Breast epithelium (tissue), 4 donors: ENCODE measurements around the gene TMOD4. TPM values are rescaled to one million over a fixed set of nuclear protein-coding genes. Genes with fewer than 3 reads are reported as not detected.

ENCODE experiments used
- DNase-seq, 2 donors: peaks; one replicate each; pipeline ENCODE4 v3.0.0-alpha.2; 2019; ENCODE audit warnings: low spot score in 2 of 2
- H3K27ac ChIP-seq, 2 donors: fragments of 200-600 bp; sonication (generic) in 1 of 2; one replicate each; pipeline ENCODE4 v1.5.1; 2016 to 2019; ENCODE audit warnings: mild to moderate bottlenecking in 1 of 2
- H3K27me3 ChIP-seq, 2 donors: fragments of 200-600 bp; sonication (generic) in 1 of 2; one replicate each; pipeline versions ENCODE4 v1.5.1 to v1.6.0; 2017 to 2019; ENCODE audit warnings: control low read depth in 1 of 2, mild to moderate bottlenecking in 1 of 2
- H3K36me3 ChIP-seq: fragments of 200-600 bp; one replicate; pipeline ENCODE4 v1.5.1; 2019
- H3K4me1 ChIP-seq, 2 donors: fragments of 200-600 bp; sonication (generic); one replicate each; pipeline ENCODE4 v1.5.1; 2016 to 2019; ENCODE audit warnings: control low read depth in 1 of 2
- H3K4me3 ChIP-seq, 3 donors: fragments of 200-600 bp; sonication (generic); 1 replicate in 2 of 3; 2 replicates in 1 of 3; pipeline ENCODE4 v1.5.1; 2016 to 2019; ENCODE audit warnings: mild to moderate bottlenecking in 3 of 3, moderate library complexity in 2 of 3
- H3K9me3 ChIP-seq, 2 donors: fragments of 200-600 bp; sonication (generic) in 1 of 2; one replicate each; pipeline ENCODE4 v1.5.1; 2016 to 2019; ENCODE audit warnings: control low read depth in 1 of 2
- POLR2A ChIP-seq: fragments of 450-650 bp; IDR thresholded peaks from one replicate; pipeline ENCODE4 v1.6.1; 2016; ENCODE audit warnings: antibody characterized with exemption, mild to moderate bottlenecking, moderate library complexity
- POLR2AphosphoS5 ChIP-seq, 3 donors: sonication (generic); formaldehyde crosslinking; IDR thresholded peaks; one replicate each; pipeline ENCODE4 v1.6.1; 2017; ENCODE audit warnings: antibody characterized with exemption in 3 of 3
- intact Hi-C: fragments of 100-400 bp; cut with DNase I; formaldehyde crosslinking; loops from one replicate; pipeline ENCODE4 v1.15.1; 2023; ENCODE audit warnings: low total_unique reads
- total RNA-seq, 3 donors: library from RNA; depleted of rRNA; stranded (reverse); fragments of >200 nt; gene quantifications; one replicate each; pipeline ENCODE4 v1.1.0, GENCODE V29; 2016
- TF ChIP-seq, protein P1 (sequence below), 3 donors: fragments of 450-650 bp; IDR thresholded peaks; one replicate each; pipeline ENCODE4 v1.5.1; 2016 to 2017; ENCODE audit warnings: antibody characterized with exemption in 3 of 3, mild to moderate bottlenecking in 3 of 3, moderate library complexity in 3 of 3

The TMOD4 gene
- total RNA-seq, 3 donors from 2014 or later = 0.73 TPM; not detected in 2

DNA sequence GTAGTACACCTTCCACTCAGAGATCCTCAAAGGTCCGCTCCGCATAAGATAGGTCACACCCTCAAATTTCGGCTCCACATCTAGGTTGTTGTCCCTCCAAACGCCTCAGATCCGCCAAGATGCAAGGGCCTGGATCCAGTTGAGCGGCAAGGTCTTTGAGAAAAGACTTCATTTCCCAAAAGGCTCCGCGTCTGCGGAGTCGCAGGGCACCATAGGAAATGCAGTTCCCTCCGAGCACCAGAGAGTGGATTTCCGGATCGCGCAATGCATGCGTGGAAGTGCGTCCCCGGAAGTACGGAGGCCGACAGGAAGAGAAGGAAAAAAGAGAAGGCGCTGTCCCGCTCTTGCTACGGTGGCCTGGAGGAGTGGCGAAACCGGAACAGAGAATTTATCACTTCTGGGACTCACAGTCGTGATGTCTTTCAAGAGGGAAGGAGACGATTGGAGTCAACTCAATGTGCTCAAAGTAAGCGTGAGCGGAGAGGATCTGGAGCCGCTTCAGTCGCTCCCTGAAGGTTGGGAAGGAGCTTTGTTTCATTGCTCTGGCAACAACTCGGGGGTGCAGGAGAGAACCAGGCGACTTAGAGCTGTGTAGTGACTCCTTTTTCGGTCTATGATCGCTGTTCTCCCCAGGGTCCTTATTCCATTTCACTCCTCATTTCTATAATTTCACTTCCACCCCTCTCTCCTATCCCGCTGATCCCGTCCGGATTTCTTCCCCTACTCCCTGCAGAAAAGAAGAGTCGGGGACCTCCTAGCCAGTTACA, 9.9 kb downstream of the TMOD4 start, which contains the start of the genes LYSMD1 and SCNM1:
Gene LYSMD1, minus strand, starts transcription at position 165 of the 767 bp plus-strand sequence. CDS start 644 bp downstream, outside the sequence.
Gene SCNM1, plus strand, starts transcription at position 407 of the 767 bp plus-strand sequence. Its CDS starts 9 bp downstream, at position 416.
- DNase-seq = peak; percentile 93 to 97
- Histone ChIP-seq H3K27me3 (no peaks in the 10 kb centered on the region), H3K4me1 (peaks cover 4 to 17% of the 10 kb centered on the region in 2 donors), H3K27ac (peak within 1 kb of the TSS; percentile 86 to 90), H3K9me3 (no peaks in the 10 kb centered on the region), H3K4me3 (peak within 1 kb of the TSS; percentile 67 to 82 (median 70)), H3K36me3 (no peaks in the 10 kb centered on the region)
- intact Hi-C loops = no loop called here
- TF ChIP-seq, protein P1, sequence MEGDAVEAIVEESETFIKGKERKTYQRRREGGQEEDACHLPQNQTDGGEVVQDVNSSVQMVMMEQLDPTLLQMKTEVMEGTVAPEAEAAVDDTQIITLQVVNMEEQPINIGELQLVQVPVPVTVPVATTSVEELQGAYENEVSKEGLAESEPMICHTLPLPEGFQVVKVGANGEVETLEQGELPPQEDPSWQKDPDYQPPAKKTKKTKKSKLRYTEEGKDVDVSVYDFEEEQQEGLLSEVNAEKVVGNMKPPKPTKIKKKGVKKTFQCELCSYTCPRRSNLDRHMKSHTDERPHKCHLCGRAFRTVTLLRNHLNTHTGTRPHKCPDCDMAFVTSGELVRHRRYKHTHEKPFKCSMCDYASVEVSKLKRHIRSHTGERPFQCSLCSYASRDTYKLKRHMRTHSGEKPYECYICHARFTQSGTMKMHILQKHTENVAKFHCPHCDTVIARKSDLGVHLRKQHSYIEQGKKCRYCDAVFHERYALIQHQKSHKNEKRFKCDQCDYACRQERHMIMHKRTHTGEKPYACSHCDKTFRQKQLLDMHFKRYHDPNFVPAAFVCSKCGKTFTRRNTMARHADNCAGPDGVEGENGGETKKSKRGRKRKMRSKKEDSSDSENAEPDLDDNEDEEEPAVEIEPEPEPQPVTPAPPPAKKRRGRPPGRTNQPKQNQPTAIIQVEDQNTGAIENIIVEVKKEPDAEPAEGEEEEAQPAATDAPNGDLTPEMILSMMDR (IDR thresholded peaks at IDR 0.05) = peak in 2 of 3 donors; percentile 33 to 53
- TF ChIP-seq POLR2A = no peak
- peak; percentile 97 to 99 (median 99) for TF ChIP-seq POLR2AphosphoS5 (IDR thresholded peaks at IDR 0.05)

DNA sequence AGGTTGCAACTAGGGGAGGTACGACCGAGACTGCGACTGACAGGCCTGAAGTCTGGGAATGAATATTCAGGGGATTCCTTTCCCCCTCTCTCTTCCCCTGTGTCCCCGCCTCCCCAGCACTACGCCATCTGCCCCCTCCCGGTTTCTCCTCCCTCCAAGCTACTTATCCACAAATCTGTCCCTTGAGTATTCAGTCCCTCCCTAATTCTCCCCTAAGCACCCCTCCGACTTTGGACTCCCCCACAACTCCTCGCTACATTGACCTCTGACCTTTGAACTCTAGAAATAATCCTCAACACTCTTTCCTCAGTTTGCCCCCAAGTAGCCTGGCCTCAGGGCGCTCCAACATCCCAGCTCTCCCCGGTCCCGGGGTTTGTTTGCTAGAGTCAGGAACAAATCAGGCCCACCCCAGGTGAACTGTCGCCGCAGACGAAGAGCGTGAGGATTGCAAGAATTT, 10.5 kb downstream of the TMOD4 start:
- H3K36me3 ChIP-seq = no peaks in the 10 kb centered on the region

DNA sequence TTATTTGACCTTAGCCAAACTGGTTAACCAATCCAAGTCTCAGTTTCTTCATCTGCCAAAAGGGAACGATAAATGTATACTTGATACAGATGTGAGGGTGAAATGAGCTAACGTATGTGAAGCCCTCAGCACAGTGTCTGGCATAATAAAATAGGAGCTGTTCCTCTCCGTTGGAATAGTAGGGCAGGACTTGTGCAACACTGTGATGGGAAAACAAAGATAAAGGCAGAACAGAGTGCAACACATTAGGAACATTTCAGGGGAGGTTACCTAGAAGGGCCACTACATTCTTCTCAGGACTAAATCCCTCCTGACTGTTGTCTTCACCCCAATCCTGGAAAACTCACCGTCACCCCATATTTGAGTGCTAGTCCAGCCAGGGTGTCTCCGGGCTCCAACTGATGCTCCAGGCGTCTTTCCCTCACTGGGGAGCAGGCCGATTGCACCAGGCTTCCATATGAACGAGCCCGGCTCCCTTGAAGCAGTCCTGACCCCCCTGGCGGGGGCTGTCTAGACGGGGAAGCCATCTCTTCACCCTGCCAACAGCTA, 11.0 kb downstream of the TMOD4 start:
- no peaks in the 10 kb centered on the region for H3K27me3 ChIP-seq
- TF ChIP-seq POLR2A (no peak), POLR2AphosphoS5 (IDR thresholded peaks at IDR 0.05) (peak in 1 of 3 donors; percentile 7)
- no peaks in the 10 kb centered on the region for H3K36me3 ChIP-seq
- intact Hi-C loops = no loop called here
- peak overlapping the region; percentile 67 to 82 (median 70) for H3K4me3 ChIP-seq
- H3K4me1 ChIP-seq = peaks cover 4 to 17% of the 10 kb centered on the region in 2 donors
- DNase-seq = no peak
- no peaks in the 10 kb centered on the region for H3K9me3 ChIP-seq
- H3K27ac ChIP-seq = peak overlapping the region; percentile 86 to 90

More for the DNA sequence above, 10.5 kb downstream of the TMOD4 start:
- TF ChIP-seq, protein P1 (IDR thresholded peaks at IDR 0.05) = no peak
- TF ChIP-seq POLR2AphosphoS5 (IDR thresholded peaks at IDR 0.05) (no peak), POLR2A (no peak)
- H3K4me3 ChIP-seq = peak overlapping the region; percentile 67 to 82 (median 70)
- peak in 1 of 2 donors; percentile 41 for DNase-seq
- no peaks in the 10 kb centered on the region for H3K9me3 ChIP-seq
- intact Hi-C loops = no loop called here
- peaks cover 4 to 17% of the 10 kb centered on the region in 2 donors for H3K4me1 ChIP-seq
- no peaks in the 10 kb centered on the region for H3K27me3 ChIP-seq
- peak overlapping the region; percentile 86 to 90 for H3K27ac ChIP-seq

DNA sequence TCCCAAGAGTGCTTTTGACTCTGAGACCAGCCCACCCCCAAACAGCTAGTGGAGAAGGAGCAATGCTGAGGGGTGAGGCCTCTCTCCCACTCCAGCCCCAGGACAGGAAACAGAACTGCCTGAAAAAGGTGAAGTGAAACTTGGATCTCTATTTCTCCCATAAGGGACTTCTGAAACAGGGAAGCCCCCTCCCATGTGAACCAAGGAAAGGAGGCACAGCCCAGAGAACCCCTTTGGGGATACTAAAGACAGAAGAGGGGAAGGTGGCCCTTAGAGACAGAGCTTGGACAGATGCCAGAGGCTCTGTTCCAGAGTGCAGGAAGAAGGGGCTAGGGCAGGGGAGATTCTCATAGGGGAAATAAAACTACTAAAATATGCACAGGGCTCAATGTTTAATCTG, 16.4 kb downstream of the TMOD4 start:
- Histone ChIP-seq H3K4me1 (peaks cover 3 to 5% of the 10 kb centered on the region in 2 donors), H3K4me3 (no peak overlapping the region), H3K27ac (no peak overlapping the region), H3K36me3 (no peaks in the 10 kb centered on the region), H3K9me3 (no peaks in the 10 kb centered on the region), H3K27me3 (no peaks in the 10 kb centered on the region)
- intact Hi-C loops = no loop called here
- TF ChIP-seq, protein P1 (IDR thresholded peaks at IDR 0.05) = no peak
- TF ChIP-seq POLR2A (no peak), POLR2AphosphoS5 (IDR thresholded peaks at IDR 0.05) (no peak)
- no peak for DNase-seq

DNA sequence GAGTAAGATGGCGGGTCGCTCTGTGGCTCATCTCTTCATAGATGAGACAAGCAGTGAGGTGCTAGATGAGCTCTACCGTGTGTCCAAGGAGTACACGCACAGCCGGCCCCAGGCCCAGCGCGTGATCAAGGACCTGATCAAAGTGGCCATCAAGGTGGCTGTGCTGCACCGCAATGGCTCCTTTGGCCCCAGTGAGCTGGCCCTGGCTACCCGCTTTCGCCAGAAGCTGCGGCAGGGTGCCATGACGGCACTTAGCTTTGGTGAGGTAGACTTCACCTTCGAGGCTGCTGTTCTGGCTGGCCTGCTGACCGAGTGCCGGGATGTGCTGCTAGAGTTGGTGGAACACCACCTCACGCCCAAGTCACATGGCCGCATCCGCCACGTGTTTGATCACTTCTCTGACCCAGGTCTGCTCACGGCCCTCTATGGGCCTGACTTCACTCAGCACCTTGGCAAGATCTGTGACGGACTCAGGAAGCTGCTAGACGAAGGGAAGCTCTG, 17.0 kb downstream of the TMOD4 start:
- intact Hi-C loops = no loop called here
- H3K36me3 ChIP-seq = no peaks in the 10 kb centered on the region
- H3K27ac ChIP-seq = no peak overlapping the region
- H3K4me1 ChIP-seq = no peaks in the 10 kb centered on the region
- DNase-seq = no peak
- no peak for TF ChIP-seq POLR2AphosphoS5 (IDR thresholded peaks at IDR 0.05)
- TF ChIP-seq, protein P1 (IDR thresholded peaks at IDR 0.05) = no peak
- no peak for TF ChIP-seq POLR2A
- H3K9me3 ChIP-seq = no peaks in the 10 kb centered on the region
- no peaks in the 10 kb centered on the region for H3K27me3 ChIP-seq
- no peak overlapping the region for H3K4me3 ChIP-seq
